Gastrocnemius medialis (tissue), 4 donors: ENCODE measurements around the gene LYZL1.

Experiments used
- POLR2A ChIP-seq, 2 donors: fragments of 450-650 bp; IDR thresholded peaks; one replicate each; pipeline ENCODE4 v1.6.1; 2017; ENCODE audit warnings: antibody characterized with exemption in 2 of 2, mild to moderate bottlenecking in 2 of 2, moderate library complexity in 2 of 2
- TF ChIP-seq, protein P1 (sequence below), 5 experiments: fragments of 450-650 bp in 3 of 5; fragments of 200-600 bp in 2 of 5; sonication (generic) in 2 of 5; IDR thresholded peaks in 4 of 5; conservative IDR thresholded peaks in 1 of 5; 1 replicate in 4 of 5; 2 replicates in 1 of 5; pipeline ENCODE4 v1.5.1; 2016 to 2019; ENCODE audit warnings: antibody characterized with exemption in 5 of 5, mild to moderate bottlenecking in 3 of 5, moderate library complexity in 3 of 5

DNA sequence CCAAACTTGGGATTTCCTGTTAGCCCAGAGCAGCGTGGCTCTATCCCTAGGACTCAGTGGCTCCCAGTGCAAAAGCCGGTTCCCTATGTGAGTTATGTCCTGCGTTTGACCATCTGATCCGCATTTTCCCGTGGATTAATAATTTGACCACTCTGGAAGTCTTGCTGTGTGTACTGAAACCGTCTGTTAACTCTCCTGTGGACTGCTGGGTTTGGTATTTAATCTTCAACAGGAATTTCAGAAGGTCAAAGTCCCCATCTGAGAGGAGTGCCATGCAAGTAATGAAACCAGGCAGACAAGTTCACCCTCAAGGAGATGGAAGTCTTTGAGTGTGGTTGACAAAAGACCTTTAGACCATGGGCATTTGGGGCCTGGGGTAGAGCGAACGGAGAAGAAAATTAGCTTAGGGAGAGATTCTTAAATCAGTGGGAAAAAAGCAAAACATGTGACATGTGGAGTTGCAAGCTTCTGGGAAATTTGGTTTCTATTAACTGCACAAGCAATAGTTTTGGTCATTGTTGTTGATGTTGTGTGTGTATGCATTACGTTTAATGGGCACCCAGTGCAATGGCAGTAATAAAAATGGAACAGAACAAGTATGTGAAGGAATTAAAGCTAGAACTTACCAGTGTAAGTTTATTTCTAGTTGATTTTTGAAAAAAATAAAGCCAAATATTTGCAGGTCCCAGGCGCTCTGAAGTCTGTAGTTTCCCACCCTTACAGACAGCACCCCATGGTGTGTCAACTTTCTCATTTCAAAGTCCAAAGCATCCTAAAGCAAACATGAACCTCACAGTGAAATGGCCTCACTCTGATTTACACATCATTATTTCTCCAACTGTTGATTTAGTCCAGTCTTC lies 38.2 kb downstream of the LYZL1 start:
- TF ChIP-seq, protein P1, sequence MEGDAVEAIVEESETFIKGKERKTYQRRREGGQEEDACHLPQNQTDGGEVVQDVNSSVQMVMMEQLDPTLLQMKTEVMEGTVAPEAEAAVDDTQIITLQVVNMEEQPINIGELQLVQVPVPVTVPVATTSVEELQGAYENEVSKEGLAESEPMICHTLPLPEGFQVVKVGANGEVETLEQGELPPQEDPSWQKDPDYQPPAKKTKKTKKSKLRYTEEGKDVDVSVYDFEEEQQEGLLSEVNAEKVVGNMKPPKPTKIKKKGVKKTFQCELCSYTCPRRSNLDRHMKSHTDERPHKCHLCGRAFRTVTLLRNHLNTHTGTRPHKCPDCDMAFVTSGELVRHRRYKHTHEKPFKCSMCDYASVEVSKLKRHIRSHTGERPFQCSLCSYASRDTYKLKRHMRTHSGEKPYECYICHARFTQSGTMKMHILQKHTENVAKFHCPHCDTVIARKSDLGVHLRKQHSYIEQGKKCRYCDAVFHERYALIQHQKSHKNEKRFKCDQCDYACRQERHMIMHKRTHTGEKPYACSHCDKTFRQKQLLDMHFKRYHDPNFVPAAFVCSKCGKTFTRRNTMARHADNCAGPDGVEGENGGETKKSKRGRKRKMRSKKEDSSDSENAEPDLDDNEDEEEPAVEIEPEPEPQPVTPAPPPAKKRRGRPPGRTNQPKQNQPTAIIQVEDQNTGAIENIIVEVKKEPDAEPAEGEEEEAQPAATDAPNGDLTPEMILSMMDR (IDR thresholded peaks at IDR 0.05 in 4 of 5, conservative IDR thresholded peaks at IDR 0.05 in 1 of 5), result no peak
- no peak for TF ChIP-seq POLR2A (IDR thresholded peaks at IDR 0.05)
